ENCODE measurements around the gene TBATA.

DNA sequence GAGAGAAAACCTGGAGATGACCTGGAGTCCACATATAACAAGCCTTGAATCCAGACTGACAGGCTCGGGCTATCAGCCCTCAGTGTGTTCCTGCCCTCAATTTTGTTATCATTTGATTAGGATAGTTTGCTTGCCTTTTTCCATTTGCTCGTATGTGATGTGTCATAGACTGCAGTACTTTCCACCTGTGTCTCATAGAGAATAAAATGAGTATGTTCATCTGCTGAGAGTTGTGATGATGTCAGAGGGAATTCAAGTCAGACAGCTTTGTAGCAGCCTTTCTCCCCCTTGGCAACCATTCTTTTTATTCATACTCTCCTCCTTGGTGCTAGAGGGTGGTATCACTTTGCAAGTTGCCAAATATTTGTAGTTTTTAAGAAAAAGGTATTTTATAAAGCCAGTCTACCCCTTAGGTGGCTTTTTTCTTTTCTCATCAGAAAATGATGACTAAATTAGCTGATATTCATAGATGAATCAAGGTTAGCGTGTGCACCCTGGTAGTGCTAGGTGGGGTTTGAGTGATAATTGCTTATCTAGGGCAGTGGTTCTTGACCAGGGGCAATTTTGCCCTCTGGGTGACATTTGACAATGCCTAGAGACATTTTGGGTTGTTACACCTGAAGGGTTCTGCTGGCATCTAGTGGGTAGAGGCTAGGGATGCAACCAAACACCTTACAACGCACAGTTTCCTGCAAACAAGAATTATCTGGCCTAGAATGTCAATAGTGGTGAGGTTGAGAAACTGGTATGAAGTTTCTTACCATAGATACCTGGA lies 36.0 kb upstream of the TBATA start:
- TF ChIP-seq, protein P1, sequence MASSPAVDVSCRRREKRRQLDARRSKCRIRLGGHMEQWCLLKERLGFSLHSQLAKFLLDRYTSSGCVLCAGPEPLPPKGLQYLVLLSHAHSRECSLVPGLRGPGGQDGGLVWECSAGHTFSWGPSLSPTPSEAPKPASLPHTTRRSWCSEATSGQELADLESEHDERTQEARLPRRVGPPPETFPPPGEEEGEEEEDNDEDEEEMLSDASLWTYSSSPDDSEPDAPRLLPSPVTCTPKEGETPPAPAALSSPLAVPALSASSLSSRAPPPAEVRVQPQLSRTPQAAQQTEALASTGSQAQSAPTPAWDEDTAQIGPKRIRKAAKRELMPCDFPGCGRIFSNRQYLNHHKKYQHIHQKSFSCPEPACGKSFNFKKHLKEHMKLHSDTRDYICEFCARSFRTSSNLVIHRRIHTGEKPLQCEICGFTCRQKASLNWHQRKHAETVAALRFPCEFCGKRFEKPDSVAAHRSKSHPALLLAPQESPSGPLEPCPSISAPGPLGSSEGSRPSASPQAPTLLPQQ (tag by site-specific recombination; IDR thresholded peaks at IDR 0.05), result no peak
- TF ChIP-seq HOXD13 (CRISPR knock-in tag; IDR thresholded peaks at IDR 0.05; ENCODE audit: borderline replicate concordance) (no peak), ZNF394 (tag by site-specific recombination; IDR thresholded peaks at IDR 0.05; ENCODE audit: borderline replicate concordance) (no peak), ZNF292 (tag by site-specific recombination; IDR thresholded peaks at IDR 0.05; ENCODE audit: borderline replicate concordance, low read depth) (no peak), ZNF133 (tag by site-specific recombination; IDR thresholded peaks at IDR 0.05) (no peak), ZFHX2 (tag by site-specific recombination; conservative IDR thresholded peaks at IDR 0.05) (no peak), YY1 (tag by site-specific recombination; IDR thresholded peaks at IDR 0.05) (no peak)
- TF ChIP-seq, protein P2, sequence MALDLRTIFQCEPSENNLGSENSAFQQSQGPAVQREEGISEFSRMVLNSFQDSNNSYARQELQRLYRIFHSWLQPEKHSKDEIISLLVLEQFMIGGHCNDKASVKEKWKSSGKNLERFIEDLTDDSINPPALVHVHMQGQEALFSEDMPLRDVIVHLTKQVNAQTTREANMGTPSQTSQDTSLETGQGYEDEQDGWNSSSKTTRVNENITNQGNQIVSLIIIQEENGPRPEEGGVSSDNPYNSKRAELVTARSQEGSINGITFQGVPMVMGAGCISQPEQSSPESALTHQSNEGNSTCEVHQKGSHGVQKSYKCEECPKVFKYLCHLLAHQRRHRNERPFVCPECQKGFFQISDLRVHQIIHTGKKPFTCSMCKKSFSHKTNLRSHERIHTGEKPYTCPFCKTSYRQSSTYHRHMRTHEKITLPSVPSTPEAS (tag by site-specific recombination; IDR thresholded peaks at IDR 0.05), result no peak
